HL-60 (cell line): ENCODE measurements around the gene CLEC4C.

Source experiments
- CTCF ChIP-seq: IDR thresholded peaks from one replicate; pipeline ENCODE4 v1.5.1; 2011; ENCODE audit warnings: low read length, control low read depth, inconsistent platforms; ENCODE audit not compliant: insufficient read depth
- POLR2AphosphoS5 ChIP-seq: IDR thresholded peaks from 2 replicates; pipeline ENCODE4 v1.6.1; 2012; ENCODE audit warnings: low read depth

GRCh38 chr12:7787574-7788293 lies 40.6 kb upstream of the CLEC4C start:
- TF ChIP-seq CTCF (no peak), POLR2AphosphoS5 (no peak)
